OCI-LY1 (cell line): ENCODE data around the gene TMEM98.
"Not testable (repeated sequence)": the region's sequence is repeated elsewhere in the genome, so short reads cannot be mapped to it uniquely, and the experiment has no call there.

Experiments
- CTCF ChIP-seq: fragments of 200-600 bp; sonication (generic), shearing (Covaris generic); IDR thresholded peaks from 2 replicates; pipeline ENCODE4 v1.5.1; 2017; ENCODE audit warnings: mild to moderate bottlenecking, antibody characterized with exemption, low read length, moderate library complexity, mixed read lengths
- EZH2 ChIP-seq: fragments of 200-600 bp; sonication (generic), shearing (Covaris generic); IDR thresholded peaks from 2 replicates; pipeline ENCODE4 v1.8.0; 2017; ENCODE audit warnings: borderline replicate concordance, mixed run types, mild to moderate bottlenecking, antibody characterized with exemption, low read length, moderate library complexity, mixed read lengths

- TF ChIP-seq CTCF, EZH2: not testable (repeated sequence)
Observed at GRCh38 chr17:32887410-32887809, 40.5 kb upstream of the TMEM98 start.
